22Rv1 (cell line): ENCODE data around the gene LDB3.

Experiments used
- ZFX ChIP-seq: fragments of 450-650 bp; IDR thresholded peaks from 2 replicates; pipeline ENCODE4 v1.6.1; 2017; ENCODE audit warnings: antibody characterized with exemption, borderline replicate concordance
- TF ChIP-seq, protein P1 (sequence below): fragments of 450-650 bp; IDR thresholded peaks from 2 replicates; pipeline ENCODE4 v1.5.1; 2017; ENCODE audit warnings: mild to moderate bottlenecking

GRCh38 chr10:86658751-86659150, 9.6 kb upstream of the LDB3 start:
- TF ChIP-seq, protein P1, sequence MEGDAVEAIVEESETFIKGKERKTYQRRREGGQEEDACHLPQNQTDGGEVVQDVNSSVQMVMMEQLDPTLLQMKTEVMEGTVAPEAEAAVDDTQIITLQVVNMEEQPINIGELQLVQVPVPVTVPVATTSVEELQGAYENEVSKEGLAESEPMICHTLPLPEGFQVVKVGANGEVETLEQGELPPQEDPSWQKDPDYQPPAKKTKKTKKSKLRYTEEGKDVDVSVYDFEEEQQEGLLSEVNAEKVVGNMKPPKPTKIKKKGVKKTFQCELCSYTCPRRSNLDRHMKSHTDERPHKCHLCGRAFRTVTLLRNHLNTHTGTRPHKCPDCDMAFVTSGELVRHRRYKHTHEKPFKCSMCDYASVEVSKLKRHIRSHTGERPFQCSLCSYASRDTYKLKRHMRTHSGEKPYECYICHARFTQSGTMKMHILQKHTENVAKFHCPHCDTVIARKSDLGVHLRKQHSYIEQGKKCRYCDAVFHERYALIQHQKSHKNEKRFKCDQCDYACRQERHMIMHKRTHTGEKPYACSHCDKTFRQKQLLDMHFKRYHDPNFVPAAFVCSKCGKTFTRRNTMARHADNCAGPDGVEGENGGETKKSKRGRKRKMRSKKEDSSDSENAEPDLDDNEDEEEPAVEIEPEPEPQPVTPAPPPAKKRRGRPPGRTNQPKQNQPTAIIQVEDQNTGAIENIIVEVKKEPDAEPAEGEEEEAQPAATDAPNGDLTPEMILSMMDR: no peak
- TF ChIP-seq ZFX: no peak
